ENCODE data around the gene ZNF302. TPM values are rescaled to one million over a fixed set of nuclear protein-coding genes. Genes with fewer than 3 reads are reported as not detected.

ZNF302 gene
- total RNA-seq, 4 donors from 2014 or later = 20.4 to 29.5 (median 21.6) TPM

GRCh38 chr19:34686455-34686854, 9.0 kb downstream of the ZNF302 start:
- no peak overlapping the region for H3K4me3 ChIP-seq
- H3K9me3 ChIP-seq = peaks cover 11 to 89% (median 62%) of the 10 kb centered on the region in 4 donors
- H3K36me3 ChIP-seq = peaks cover 33 to 42% (median 35%) of the 10 kb centered on the region in 4 donors
- 87% methylated on average over 5 of the region's 5 CpGs for WGBS
- no peak for DNase-seq (ENCODE audit: extremely low spot score)
- H3K4me1 ChIP-seq = no peaks in the 10 kb centered on the region
- no peaks in the 10 kb centered on the region for H3K27me3 ChIP-seq
- no peak overlapping the region for H3K27ac ChIP-seq (replicated peaks in 1 of 4)
- intact Hi-C loops (cut with DNase I) = no loop called here
- TF ChIP-seq POLR2A (IDR thresholded peaks at IDR 0.05; ENCODE audit: low read depth) (no peak), POLR2AphosphoS5 (IDR thresholded peaks at IDR 0.05) (no peak), CTCF (IDR thresholded peaks at IDR 0.05) (no peak), EP300 (IDR thresholded peaks at IDR 0.05) (no peak)

- DNase-seq (ENCODE audit: extremely low spot score) = no peak
- 79% methylated on average over 2 of the region's 2 CpGs for WGBS
- Histone ChIP-seq H3K36me3 (peaks cover 25 to 33% (median 27%) of the 10 kb centered on the region in 4 donors), H3K27ac (replicated peaks in 1 of 4) (no peak overlapping the region), H3K27me3 (no peaks in the 10 kb centered on the region), H3K4me3 (no peak overlapping the region), H3K9me3 (peaks cover 11 to 80% (median 56%) of the 10 kb centered on the region in 4 donors), H3K4me1 (no peaks in the 10 kb centered on the region)
- intact Hi-C loops (cut with DNase I) = no loop called here
- TF ChIP-seq EP300 (IDR thresholded peaks at IDR 0.05) (no peak), POLR2A (IDR thresholded peaks at IDR 0.05; ENCODE audit: low read depth) (no peak), POLR2AphosphoS5 (IDR thresholded peaks at IDR 0.05) (no peak), CTCF (IDR thresholded peaks at IDR 0.05) (no peak)
Measured at GRCh38 chr19:34687348-34687747, 9.9 kb downstream of the ZNF302 start.

GRCh38 chr19:34688592-34688991, 11.1 kb downstream of the ZNF302 start:
- Histone ChIP-seq H3K4me1 (no peaks in the 10 kb centered on the region), H3K27me3 (no peaks in the 10 kb centered on the region), H3K9me3 (peaks cover 11 to 67% (median 45%) of the 10 kb centered on the region in 4 donors), H3K27ac (replicated peaks in 1 of 4) (no peak overlapping the region), H3K36me3 (peaks cover 12 to 20% (median 14%) of the 10 kb centered on the region in 4 donors), H3K4me3 (no peak overlapping the region)
- TF ChIP-seq EP300 (IDR thresholded peaks at IDR 0.05) (no peak), POLR2AphosphoS5 (IDR thresholded peaks at IDR 0.05) (no peak), CTCF (IDR thresholded peaks at IDR 0.05) (no peak), POLR2A (IDR thresholded peaks at IDR 0.05; ENCODE audit: low read depth) (no peak)
- intact Hi-C loops (cut with DNase I) = no loop called here
- no peak for DNase-seq (ENCODE audit: extremely low spot score)
- WGBS = 84% methylated on average over 1 of the region's 1 CpG

- Histone ChIP-seq H3K4me1 (no peaks in the 10 kb centered on the region), H3K9me3 (peaks cover 9 to 49% (median 28%) of the 10 kb centered on the region in 4 donors), H3K36me3 (peaks cover 0 to 2% (median 0%) of the 10 kb centered on the region in 4 donors), H3K27me3 (no peaks in the 10 kb centered on the region), H3K4me3 (no peak overlapping the region), H3K27ac (replicated peaks in 1 of 4) (no peak overlapping the region)
- 86% methylated on average over 3 of the region's 3 CpGs for WGBS
- DNase-seq (ENCODE audit: extremely low spot score) = no peak
- intact Hi-C loops (cut with DNase I) = no loop called here
- no peak for TF ChIP-seq CTCF (IDR thresholded peaks at IDR 0.05)
Measured at GRCh38 chr19:34690372-34690771, 12.9 kb downstream of the ZNF302 start.

GRCh38 chr19:34692549-34692948, 15.1 kb downstream of the ZNF302 start:
- no peak overlapping the region for H3K27ac ChIP-seq (replicated peaks in 1 of 4)
- H3K4me3 ChIP-seq = no peak overlapping the region
- intact Hi-C loops (cut with DNase I) = no loop called here
- WGBS = 62% methylated on average over 2 of the region's 2 CpGs
- no peaks in the 10 kb centered on the region for H3K36me3 ChIP-seq
- no peak for DNase-seq (ENCODE audit: extremely low spot score)
- peaks cover 0 to 28% (median 7%) of the 10 kb centered on the region in 4 donors for H3K9me3 ChIP-seq
- no peaks in the 10 kb centered on the region for H3K4me1 ChIP-seq
- no peaks in the 10 kb centered on the region for H3K27me3 ChIP-seq
- TF ChIP-seq POLR2AphosphoS5 (IDR thresholded peaks at IDR 0.05) (no peak), CTCF (IDR thresholded peaks at IDR 0.05) (no peak), EP300 (IDR thresholded peaks at IDR 0.05) (no peak), POLR2A (IDR thresholded peaks at IDR 0.05; ENCODE audit: low read depth) (no peak)

Measured in esophagus muscularis mucosa (tissue), 4 donors.